Colonic mucosa (tissue), 4 donors: ENCODE measurements around the gene SLC27A1. TPM values are rescaled to one million over a fixed set of nuclear protein-coding genes. Genes with fewer than 3 reads are reported as not detected.
"Not testable (repeated sequence)": the region's sequence is repeated elsewhere in the genome, so short reads cannot be mapped to it uniquely, and the experiment has no call there.

Experiments
- DNase-seq: peaks from one replicate; pipeline ENCODE4 v3.0.0-alpha.2; 2020
- H3K27ac ChIP-seq: fragments of 200-600 bp; one replicate; pipeline ENCODE4 v1.8.0; 2021
- H3K27me3 ChIP-seq: fragments of 200-600 bp; one replicate; pipeline ENCODE4 v1.8.0; 2021
- H3K36me3 ChIP-seq: fragments of 200-600 bp; one replicate; pipeline ENCODE4 v1.8.0; 2021
- H3K4me1 ChIP-seq: fragments of 200-600 bp; one replicate; pipeline ENCODE4 v1.8.0; 2021; ENCODE audit warnings: mild to moderate bottlenecking
- H3K4me3 ChIP-seq: fragments of 200-600 bp; one replicate; pipeline ENCODE4 v1.8.0; 2021
- H3K9ac ChIP-seq, 2 donors: one replicate each; pipeline ENCODE4 v1.7.0; 2013; ENCODE audit warnings: control low read depth in 2 of 2, low read depth in 2 of 2, low read length in 2 of 2
- H3K9me3 ChIP-seq: fragments of 200-600 bp; one replicate; pipeline ENCODE4 v1.8.0; 2021
- intact Hi-C: fragments of 100-400 bp; cut with DNase I; formaldehyde crosslinking; loops from one replicate; pipeline ENCODE4 v1.14.1; 2022
- total RNA-seq, 2 donors: library from RNA; stranded (reverse); fragmentation: NEBNext Ultra II Directional in 1 of 2; extraction: Animal tissue kit (Norgen Biotek cat#: 25700) in 1 of 2; gene quantifications; one replicate each; pipeline ENCODE4 v1.2.1, GENCODE V29; 2021
- TF ChIP-seq, protein P1 (sequence below): fragments of 200-600 bp; IDR thresholded peaks from one replicate; pipeline ENCODE4 v1.8.0; 2022; ENCODE audit warnings: antibody characterized with exemption, mild to moderate bottlenecking
- donor health status: healthy.
- donor health status: DM: no; HTN: no; CAD: no.
- donor health status: DM: no; HTN: no; CAD: no.

Gene SLC27A1
- total RNA-seq, 2 donors from 2014 or later = 4.2 to 5.1 TPM

GRCh38 chr19:17469092-17469480 lies 1.2 kb upstream of the SLC27A1 start:
- peak overlapping the region; percentile 66 for H3K4me3 ChIP-seq
- H3K9ac ChIP-seq = peak overlapping the region; percentile 40 to 73
- H3K36me3 ChIP-seq = no peaks in the 10 kb centered on the region
- DNase-seq = no peak
- TF ChIP-seq, protein P1, sequence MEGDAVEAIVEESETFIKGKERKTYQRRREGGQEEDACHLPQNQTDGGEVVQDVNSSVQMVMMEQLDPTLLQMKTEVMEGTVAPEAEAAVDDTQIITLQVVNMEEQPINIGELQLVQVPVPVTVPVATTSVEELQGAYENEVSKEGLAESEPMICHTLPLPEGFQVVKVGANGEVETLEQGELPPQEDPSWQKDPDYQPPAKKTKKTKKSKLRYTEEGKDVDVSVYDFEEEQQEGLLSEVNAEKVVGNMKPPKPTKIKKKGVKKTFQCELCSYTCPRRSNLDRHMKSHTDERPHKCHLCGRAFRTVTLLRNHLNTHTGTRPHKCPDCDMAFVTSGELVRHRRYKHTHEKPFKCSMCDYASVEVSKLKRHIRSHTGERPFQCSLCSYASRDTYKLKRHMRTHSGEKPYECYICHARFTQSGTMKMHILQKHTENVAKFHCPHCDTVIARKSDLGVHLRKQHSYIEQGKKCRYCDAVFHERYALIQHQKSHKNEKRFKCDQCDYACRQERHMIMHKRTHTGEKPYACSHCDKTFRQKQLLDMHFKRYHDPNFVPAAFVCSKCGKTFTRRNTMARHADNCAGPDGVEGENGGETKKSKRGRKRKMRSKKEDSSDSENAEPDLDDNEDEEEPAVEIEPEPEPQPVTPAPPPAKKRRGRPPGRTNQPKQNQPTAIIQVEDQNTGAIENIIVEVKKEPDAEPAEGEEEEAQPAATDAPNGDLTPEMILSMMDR = no peak
- intact Hi-C loops = loop anchor here (5.0 to 10.0 kb wide), 3 partner anchors 77 to 386 kb away; partner anchors contain the start of genes CCDC194 and RPL18A
- peak overlapping the region; percentile 68 for H3K27ac ChIP-seq
- no peaks in the 10 kb centered on the region for H3K27me3 ChIP-seq
- no peaks in the 10 kb centered on the region for H3K4me1 ChIP-seq
- H3K9me3 ChIP-seq = no peaks in the 10 kb centered on the region

- TF ChIP-seq, protein P1 = no peak
- Histone ChIP-seq H3K4me1 (no peaks in the 10 kb centered on the region), H3K9ac (peak overlapping the region; percentile 40 to 73), H3K27ac (peak overlapping the region; percentile 68), H3K36me3 (no peaks in the 10 kb centered on the region), H3K27me3 (no peaks in the 10 kb centered on the region), H3K9me3 (no peaks in the 10 kb centered on the region), H3K4me3 (peak overlapping the region; percentile 66)
- intact Hi-C loops = loop anchor here (5.0 to 10.0 kb wide), 3 partner anchors 77 to 385 kb away; partner anchors contain the start of genes CCDC194 and RPL18A
- DNase-seq = peak; percentile 99
These were observed 750 bp upstream of the SLC27A1 start for GRCh38 chr19:17469481-17470067.

GRCh38 chr19:17471410-17472125 lies 1.2 kb downstream of the SLC27A1 start:
- Histone ChIP-seq H3K36me3 (no peaks in the 10 kb centered on the region), H3K27me3 (no peaks in the 10 kb centered on the region), H3K27ac (no peak overlapping the region), H3K9me3 (no peaks in the 10 kb centered on the region), H3K9ac (peak overlapping the region in 1 of 2 donors; percentile 31), H3K4me1 (no peaks in the 10 kb centered on the region), H3K4me3 (no peak overlapping the region)
- TF ChIP-seq, protein P1 = no peak
- no peak for DNase-seq
- intact Hi-C loops = no loop called here

DNA sequence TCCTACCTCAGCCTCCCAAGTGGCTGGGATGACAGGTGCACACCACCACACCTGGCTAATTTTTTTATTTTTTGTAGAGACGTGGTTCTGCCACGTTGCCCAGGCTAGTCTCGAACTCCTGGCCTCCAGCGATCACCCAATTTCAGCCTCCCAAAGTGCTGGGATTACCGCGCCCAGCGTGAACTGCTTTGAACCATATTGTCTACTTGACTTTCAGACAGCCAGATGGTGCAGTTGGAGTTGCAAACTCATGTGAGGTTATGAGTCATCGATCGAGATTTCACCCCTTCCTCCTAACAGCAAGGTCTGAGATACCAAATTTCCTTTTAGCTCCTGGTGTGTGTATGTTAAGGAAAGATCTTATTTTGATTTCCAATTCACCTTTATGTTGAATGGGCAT lies 2.7 kb downstream of the SLC27A1 start:
- intact Hi-C loops = no loop called here
- Histone ChIP-seq H3K4me1 (no peaks in the 10 kb centered on the region), H3K9me3 (no peaks in the 10 kb centered on the region), H3K36me3 (no peaks in the 10 kb centered on the region), H3K27me3 (no peaks in the 10 kb centered on the region), H3K27ac (no peak overlapping the region), H3K9ac (no peak overlapping the region), H3K4me3 (no peak overlapping the region)
- no peak for DNase-seq
- TF ChIP-seq, protein P1 = no peak

DNA sequence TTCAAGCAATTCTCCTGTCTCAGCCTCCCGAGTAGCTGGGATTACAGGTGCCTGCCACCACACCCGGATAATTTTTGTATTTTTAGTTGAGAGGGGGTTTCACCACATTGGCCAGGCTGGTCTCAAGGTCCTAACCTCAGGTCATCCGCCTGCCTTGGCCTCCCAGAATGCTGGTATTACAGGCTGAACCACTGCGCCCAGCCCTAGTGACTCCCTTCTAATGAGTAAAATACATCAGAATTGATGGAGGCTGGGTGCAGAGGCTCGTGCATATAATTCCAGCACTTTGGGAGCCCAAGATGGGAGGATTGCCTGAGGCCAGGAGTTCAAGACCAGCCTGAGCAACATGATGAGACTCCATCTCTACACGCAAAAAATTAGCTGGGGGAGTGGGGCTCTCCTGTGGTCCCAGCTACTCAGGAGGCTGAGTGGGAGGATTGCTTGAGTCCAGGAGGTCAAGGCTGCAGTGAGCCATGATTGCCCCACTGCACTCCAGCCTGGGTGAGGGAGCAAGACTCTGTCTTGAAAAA lies 4.8 kb downstream of the SLC27A1 start:
- H3K27me3 ChIP-seq, H3K9ac ChIP-seq, DNase-seq, H3K27ac ChIP-seq, intact Hi-C loops, H3K9me3 ChIP-seq, H3K4me1 ChIP-seq, H3K4me3 ChIP-seq, H3K36me3 ChIP-seq: not testable (repeated sequence)
